CD4-positive, alpha-beta T cell (primary cell): Measurements from ENCODE around the gene SH2B3. TPM values are rescaled to one million over a fixed set of nuclear protein-coding genes. Genes with fewer than 3 reads are reported as not detected.

Experiments
- ATAC-seq: fragments of 200-7000 bp; cut with Tn5 transposase; one replicate; pipeline ENCODE4 v1.10.0; 2022; ENCODE audit warnings: mild to moderate bottlenecking; ENCODE audit not compliant: poor library complexity
- CTCF ChIA-PET: fragments of 350-600 bp; sonication (Branson Sonifier 250); formaldehyde crosslinking; loops from one replicate; lab custom pipeline; 2021; ENCODE audit warnings: antibody characterized with exemption, inconsistent platforms; lab: Charles Lee
- POLR2A ChIA-PET: fragments of 350-600 bp; sonication (Branson Sonifier 250); formaldehyde crosslinking; loops from one replicate; lab custom pipeline; 2021; ENCODE audit warnings: antibody characterized with exemption, inconsistent platforms; lab: Charles Lee
- DNase-seq, 14 experiments: peaks; one replicate each; pipeline ENCODE4 v3.0.0-alpha.2; 2013 to 2020; ENCODE audit warnings: mixed read lengths in 2 of 14
- H3K27ac ChIP-seq, 2 donors: one replicate each; pipeline versions ENCODE4 v1.5.1 to v1.7.0; 2013; ENCODE audit warnings: low read length in 2 of 2, low read depth in 1 of 2, mild to moderate bottlenecking in 1 of 2
- H3K27me3 ChIP-seq, 2 experiments: 1 replicate in 1 of 2; 2 replicates in 1 of 2; pipeline versions ENCODE4 v1.6.1 to v1.7.0; 2013; ENCODE audit warnings: low read length in 2 of 2, control low read depth in 1 of 2, mild to moderate bottlenecking in 1 of 2, moderate library complexity in 1 of 2; ENCODE audit not compliant: insufficient read depth in 2 of 2, control insufficient read depth in 1 of 2
- H3K36me3 ChIP-seq: one replicate; pipeline ENCODE4 v1.6.1; 2013; ENCODE audit warnings: low read length, control low read depth; ENCODE audit not compliant: insufficient read depth
- H3K4me1 ChIP-seq: one replicate; pipeline ENCODE4 v1.6.1; 2013; ENCODE audit warnings: low read length, control low read depth; ENCODE audit not compliant: insufficient read depth
- H3K4me3 ChIP-seq: one replicate; pipeline ENCODE4 v1.5.1; 2013; ENCODE audit warnings: mild to moderate bottlenecking, low read length, moderate library complexity
- H3K9me3 ChIP-seq, 2 experiments: 1 replicate in 1 of 2; 2 replicates in 1 of 2; pipeline versions ENCODE4 v1.6.1 to v1.7.0; 2013; ENCODE audit warnings: low read length in 2 of 2, mild to moderate bottlenecking in 2 of 2, control low read depth in 1 of 2, moderate library complexity in 1 of 2; ENCODE audit not compliant: control insufficient read depth in 1 of 2, insufficient read depth in 1 of 2
- H3K27ac Mint-ChIP-seq: one replicate; pipeline ENCODE4 v1.8.0; 2020; ENCODE audit warnings: mixed read lengths
- H3K27me3 Mint-ChIP-seq: one replicate; pipeline ENCODE4 v1.8.0; 2021; ENCODE audit warnings: mixed read lengths
- H3K36me3 Mint-ChIP-seq: one replicate; pipeline ENCODE4 v1.8.0; 2021; ENCODE audit warnings: low read depth, mixed read lengths
- H3K4me1 Mint-ChIP-seq: one replicate; pipeline ENCODE4 v1.8.0; 2021; ENCODE audit warnings: low read depth, mixed read lengths
- H3K4me3 Mint-ChIP-seq: one replicate; pipeline ENCODE4 v1.8.0; 2020; ENCODE audit warnings: mild to moderate bottlenecking, mixed read lengths
- H3K9me3 Mint-ChIP-seq: one replicate; pipeline ENCODE4 v1.8.0; 2020; ENCODE audit warnings: mixed read lengths
- intact Hi-C, 2 experiments: fragments of 100-400 bp; cut with DNase I in 1 of 2; cut with micrococcal nuclease in 1 of 2; formaldehyde crosslinking; loops; one replicate each; pipeline versions ENCODE4 v1.15.1 to v1.9.0; 2023 to 2025; cut with DNase I, micrococcal nuclease
- total RNA-seq, 174 experiments: library from RNA in 2 of 174; stranded (reverse) in 2 of 174; gene quantifications; one replicate each; pipeline ENCODE4 v1.2.3 and lab custom pipeline; 2021 to 2026
- TF ChIP-seq, protein P1 (sequence below): fragments of 200-600 bp; IDR thresholded peaks from one replicate; pipeline ENCODE4 v1.8.0; 2022; ENCODE audit warnings: antibody characterized with exemption, mild to moderate bottlenecking

Gene SH2B3
- total RNA-seq, 2 experiments from 2014 or later, result 42.3 to 46.4 TPM

DNA sequence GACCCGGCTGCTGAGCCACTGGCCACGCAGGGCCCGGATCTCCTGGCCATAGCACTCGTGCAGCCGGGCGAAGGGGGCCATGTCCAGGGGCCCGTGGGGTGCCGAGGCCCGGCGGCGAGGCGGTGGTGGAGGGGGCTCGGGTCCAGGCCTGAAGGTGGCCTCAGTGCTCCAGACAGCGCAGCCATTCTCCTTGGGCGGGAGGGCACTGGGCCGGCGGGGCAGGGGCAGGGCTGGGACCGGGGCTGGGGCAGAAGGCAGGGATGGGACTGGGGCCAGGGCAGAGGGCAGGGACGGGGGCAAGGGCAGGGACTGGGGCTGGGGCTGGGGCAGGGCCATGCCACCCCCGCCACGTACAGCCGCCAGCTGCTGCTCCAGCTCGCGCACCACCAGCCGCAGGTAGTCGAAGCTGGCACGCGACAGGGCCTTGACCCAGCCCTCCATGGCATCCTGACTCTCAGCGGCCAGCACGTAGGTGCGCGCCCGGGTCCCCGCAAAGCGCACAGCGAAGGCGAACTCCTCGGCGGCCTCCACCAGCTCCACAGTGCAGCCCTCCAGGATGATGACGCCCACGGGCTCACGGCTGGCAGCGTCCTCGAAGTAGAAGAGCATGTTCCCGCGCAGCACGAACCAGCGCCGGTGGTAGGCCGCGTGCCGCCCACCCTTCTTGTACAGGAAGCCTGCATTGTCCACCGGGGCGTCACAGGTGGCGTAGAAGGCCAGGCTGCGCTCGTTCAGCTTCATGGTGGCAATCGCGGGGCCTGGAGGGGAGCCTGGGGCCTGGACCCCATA is 42.8 kb upstream of the SH2B3 start:
- no peaks in the 10 kb centered on the region for H3K27me3 ChIP-seq
- no peaks in the 10 kb centered on the region for H3K36me3 Mint-ChIP-seq
- H3K27ac Mint-ChIP-seq, result no peak overlapping the region
- ChIA-PET POLR2A (no interaction called here), CTCF (no interaction called here)
- intact Hi-C loops, result loop anchor here in 1 of 2 experiments (10.0 kb wide), 1 partner anchor 1992 kb away; the partner anchor contains the start of gene PLBD2
- peaks cover 10% of the 10 kb centered on the region for H3K27me3 Mint-ChIP-seq
- H3K27ac ChIP-seq, result no peak overlapping the region
- H3K4me3 Mint-ChIP-seq, result no peak overlapping the region
- no peaks in the 10 kb centered on the region for H3K36me3 ChIP-seq
- no peak overlapping the region for H3K4me3 ChIP-seq
- TF ChIP-seq, protein P1, sequence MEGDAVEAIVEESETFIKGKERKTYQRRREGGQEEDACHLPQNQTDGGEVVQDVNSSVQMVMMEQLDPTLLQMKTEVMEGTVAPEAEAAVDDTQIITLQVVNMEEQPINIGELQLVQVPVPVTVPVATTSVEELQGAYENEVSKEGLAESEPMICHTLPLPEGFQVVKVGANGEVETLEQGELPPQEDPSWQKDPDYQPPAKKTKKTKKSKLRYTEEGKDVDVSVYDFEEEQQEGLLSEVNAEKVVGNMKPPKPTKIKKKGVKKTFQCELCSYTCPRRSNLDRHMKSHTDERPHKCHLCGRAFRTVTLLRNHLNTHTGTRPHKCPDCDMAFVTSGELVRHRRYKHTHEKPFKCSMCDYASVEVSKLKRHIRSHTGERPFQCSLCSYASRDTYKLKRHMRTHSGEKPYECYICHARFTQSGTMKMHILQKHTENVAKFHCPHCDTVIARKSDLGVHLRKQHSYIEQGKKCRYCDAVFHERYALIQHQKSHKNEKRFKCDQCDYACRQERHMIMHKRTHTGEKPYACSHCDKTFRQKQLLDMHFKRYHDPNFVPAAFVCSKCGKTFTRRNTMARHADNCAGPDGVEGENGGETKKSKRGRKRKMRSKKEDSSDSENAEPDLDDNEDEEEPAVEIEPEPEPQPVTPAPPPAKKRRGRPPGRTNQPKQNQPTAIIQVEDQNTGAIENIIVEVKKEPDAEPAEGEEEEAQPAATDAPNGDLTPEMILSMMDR, result no peak
- ATAC-seq (no peak), DNase-seq (no peak)
- H3K9me3 ChIP-seq, result peaks cover 0 to 5% of the 10 kb centered on the region in 2 experiments
- peaks cover 11% of the 10 kb centered on the region for H3K4me1 ChIP-seq
- no peaks in the 10 kb centered on the region for H3K9me3 Mint-ChIP-seq
- peaks cover 10% of the 10 kb centered on the region for H3K4me1 Mint-ChIP-seq

DNA sequence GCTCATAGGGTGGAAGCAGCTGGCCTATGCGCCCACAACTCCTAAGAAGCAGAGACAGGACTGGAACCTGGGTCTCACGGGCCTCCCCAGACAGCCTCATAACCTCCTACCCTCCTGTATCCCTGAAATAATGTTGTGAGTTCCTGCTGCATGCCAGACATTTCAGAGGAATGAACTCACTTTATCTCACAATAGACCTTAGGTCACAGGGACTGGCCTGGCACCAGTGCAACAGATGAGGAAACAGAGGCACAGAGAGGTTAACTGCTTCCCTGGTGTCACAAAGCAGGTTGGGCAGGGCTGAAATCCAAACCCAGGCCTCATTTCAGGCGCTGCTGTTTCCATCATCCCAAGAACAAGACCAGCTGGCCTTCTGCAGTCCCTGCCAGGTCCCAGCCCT is 42.1 kb upstream of the SH2B3 start:
- H3K4me3 Mint-ChIP-seq, result peak overlapping the region; percentile 20
- no peaks in the 10 kb centered on the region for H3K36me3 ChIP-seq
- H3K27me3 ChIP-seq, result no peaks in the 10 kb centered on the region
- POLR2A ChIA-PET, result no interaction called here
- peaks cover 0 to 5% of the 10 kb centered on the region in 2 experiments for H3K9me3 ChIP-seq
- H3K36me3 Mint-ChIP-seq, result no peaks in the 10 kb centered on the region
- DNase-seq (no peak), ATAC-seq (no peak)
- H3K4me1 ChIP-seq, result peaks cover 18% of the 10 kb centered on the region
- CTCF ChIA-PET, result no interaction called here
- peaks cover 15% of the 10 kb centered on the region for H3K4me1 Mint-ChIP-seq
- H3K27ac Mint-ChIP-seq, result no peak overlapping the region
- H3K9me3 Mint-ChIP-seq, result no peaks in the 10 kb centered on the region
- H3K4me3 ChIP-seq, result no peak overlapping the region
- TF ChIP-seq, protein P1, result no peak
- peaks cover 10% of the 10 kb centered on the region for H3K27me3 Mint-ChIP-seq
- H3K27ac ChIP-seq, result no peak overlapping the region
- intact Hi-C loops, result loop anchor here in 1 of 2 experiments (10.0 kb wide), 1 partner anchor 1991 kb away; the partner anchor contains the start of gene PLBD2

DNA sequence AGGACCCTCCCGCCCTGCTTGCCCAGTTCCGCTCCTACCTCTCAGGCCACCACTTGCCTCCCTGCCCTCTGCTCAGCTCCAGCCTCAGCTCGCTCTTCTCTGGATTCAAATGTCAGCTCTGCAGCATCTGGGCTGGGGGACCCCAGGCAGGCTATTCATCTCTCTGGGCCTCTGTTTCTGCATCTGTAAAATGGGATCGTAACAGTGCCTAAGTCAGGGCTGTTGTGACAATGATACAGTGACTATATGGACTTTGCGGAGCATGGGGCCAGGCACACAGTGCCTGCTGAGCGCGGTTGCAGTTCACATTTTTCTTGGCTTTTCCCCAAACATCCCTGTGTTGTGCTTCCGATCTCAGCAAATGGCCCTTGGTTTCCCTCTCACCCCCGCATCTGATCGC is 39.6 kb upstream of the SH2B3 start:
- TF ChIP-seq, protein P1, result no peak
- ATAC-seq (no peak), DNase-seq (no peak)
- H3K27me3 Mint-ChIP-seq, result no peaks in the 10 kb centered on the region
- no peak overlapping the region for H3K4me3 Mint-ChIP-seq
- no peaks in the 10 kb centered on the region for H3K9me3 Mint-ChIP-seq
- intact Hi-C loops, result loop anchor here in 1 of 2 experiments (10.0 kb wide), 1 partner anchor 1989 kb away; the partner anchor contains the start of gene PLBD2
- H3K4me3 ChIP-seq, result no peak overlapping the region
- H3K27ac ChIP-seq, result no peak overlapping the region
- CTCF ChIA-PET, result interaction anchor here (1.5 kb wide), 1 partner anchor 31 kb away, joined by 4 read pairs; no protein-coding TSS in a partner anchor
- H3K36me3 Mint-ChIP-seq, result no peaks in the 10 kb centered on the region
- POLR2A ChIA-PET, result no interaction called here
- H3K4me1 Mint-ChIP-seq, result peaks cover 21% of the 10 kb centered on the region
- peaks cover 24% of the 10 kb centered on the region for H3K4me1 ChIP-seq
- peaks cover 0 to 5% of the 10 kb centered on the region in 2 experiments for H3K9me3 ChIP-seq
- no peaks in the 10 kb centered on the region for H3K36me3 ChIP-seq
- H3K27ac Mint-ChIP-seq, result no peak overlapping the region
- H3K27me3 ChIP-seq, result no peaks in the 10 kb centered on the region
